Astrocyte (in vitro differentiated cells and primary cell): ENCODE data around the gene SLC35B2. TPM values are rescaled to one million over a fixed set of nuclear protein-coding genes. Genes with fewer than 3 reads are reported as not detected.

Experiments
- DNase-seq: peaks from one replicate; pipeline ENCODE4 v3.0.0-alpha.2; 2010; ENCODE audit warnings: low read depth
- FAIRE-seq: peaks from 2 replicates; lab custom pipeline; 2011; peaks lifted over from hg19 to GRCh38; lab: Jason Lieb, UNC
- H2AFZ ChIP-seq: 2 replicates; pipeline ENCODE4 v1.6.0; 2012; ENCODE audit warnings: low read depth, low read length, inconsistent platforms
- H3K27ac ChIP-seq: 2 replicates; pipeline ENCODE4 v1.5.1; 2011; ENCODE audit warnings: low read depth, low read length, inconsistent platforms
- H3K27me3 ChIP-seq: 2 replicates; pipeline ENCODE4 v1.6.0; 2011; ENCODE audit warnings: low read length, inconsistent platforms; ENCODE audit not compliant: insufficient read depth
- H3K36me3 ChIP-seq: 2 replicates; pipeline ENCODE4 v1.5.1; 2011; ENCODE audit warnings: low read length, inconsistent platforms; ENCODE audit not compliant: insufficient read depth
- H3K4me1 ChIP-seq: 2 replicates; pipeline ENCODE4 v1.5.1; 2011; ENCODE audit warnings: low read length, inconsistent platforms; ENCODE audit not compliant: insufficient read depth
- H3K4me2 ChIP-seq: 2 replicates; pipeline ENCODE4 v1.6.0; 2012; ENCODE audit warnings: low read length, inconsistent platforms
- H3K4me3 ChIP-seq: 2 replicates; pipeline ENCODE4 v1.5.1; 2011; ENCODE audit warnings: low read depth, mild to moderate bottlenecking, low read length, inconsistent platforms; ENCODE audit not compliant: insufficient read depth
- H3K79me2 ChIP-seq: 2 replicates; pipeline ENCODE4 v1.6.0; 2012; ENCODE audit warnings: mild to moderate bottlenecking, low read length, inconsistent platforms; ENCODE audit not compliant: insufficient read depth
- H3K9ac ChIP-seq: 2 replicates; pipeline ENCODE4 v1.6.0; 2012; ENCODE audit warnings: mild to moderate bottlenecking, low read length, inconsistent platforms
- H3K9me3 ChIP-seq: 2 replicates; pipeline ENCODE4 v1.5.1; 2012; ENCODE audit warnings: low read depth, mild to moderate bottlenecking, low read length, inconsistent platforms; ENCODE audit not compliant: insufficient read depth
- H4K20me1 ChIP-seq: 2 replicates; pipeline ENCODE4 v1.6.0; 2012; ENCODE audit warnings: low read length, inconsistent platforms; ENCODE audit not compliant: insufficient read depth
- H3K27ac Mint-ChIP-seq: one replicate; pipeline ENCODE4 v1.8.0; 2021; ENCODE audit warnings: mild to moderate bottlenecking, mixed read lengths; ENCODE audit not compliant: unreplicated experiment
- H3K27me3 Mint-ChIP-seq: one replicate; pipeline ENCODE4 v1.8.0; 2021; ENCODE audit warnings: low read depth, mixed read lengths; ENCODE audit not compliant: unreplicated experiment
- H3K36me3 Mint-ChIP-seq: one replicate; pipeline ENCODE4 v1.8.0; 2021; ENCODE audit warnings: low read depth, mixed read lengths; ENCODE audit not compliant: unreplicated experiment
- H3K4me1 Mint-ChIP-seq: one replicate; pipeline ENCODE4 v1.8.0; 2021; ENCODE audit warnings: low read depth, mixed read lengths; ENCODE audit not compliant: unreplicated experiment
- H3K4me3 Mint-ChIP-seq: one replicate; pipeline ENCODE4 v1.8.0; 2021; ENCODE audit warnings: mild to moderate bottlenecking, moderate library complexity, mixed read lengths; ENCODE audit not compliant: unreplicated experiment
- H3K9me3 Mint-ChIP-seq: one replicate; pipeline ENCODE4 v1.8.0; 2021; ENCODE audit warnings: mild to moderate bottlenecking, mixed read lengths; ENCODE audit not compliant: unreplicated experiment
- EZH2 ChIP-seq: IDR thresholded peaks from 2 replicates; pipeline ENCODE4 v1.6.1; 2012; ENCODE audit warnings: mild to moderate bottlenecking, low read length, inconsistent platforms; ENCODE audit not compliant: insufficient read depth
- total RNA-seq: library from RNA; stranded (reverse); gene quantifications from 2 replicates; pipeline ENCODE4 v1.2.1, GENCODE V29; 2021
- TF ChIP-seq, protein P1 (sequence below): IDR thresholded peaks from 2 replicates; pipeline ENCODE4 v1.5.1; 2011; ENCODE audit warnings: low read depth, mild to moderate bottlenecking, inconsistent platforms, low read length, moderate library complexity; ENCODE audit not compliant: insufficient read depth

SLC35B2 gene
- total RNA-seq, 1 donor from 2014 or later, result 61.8 TPM

DNA sequence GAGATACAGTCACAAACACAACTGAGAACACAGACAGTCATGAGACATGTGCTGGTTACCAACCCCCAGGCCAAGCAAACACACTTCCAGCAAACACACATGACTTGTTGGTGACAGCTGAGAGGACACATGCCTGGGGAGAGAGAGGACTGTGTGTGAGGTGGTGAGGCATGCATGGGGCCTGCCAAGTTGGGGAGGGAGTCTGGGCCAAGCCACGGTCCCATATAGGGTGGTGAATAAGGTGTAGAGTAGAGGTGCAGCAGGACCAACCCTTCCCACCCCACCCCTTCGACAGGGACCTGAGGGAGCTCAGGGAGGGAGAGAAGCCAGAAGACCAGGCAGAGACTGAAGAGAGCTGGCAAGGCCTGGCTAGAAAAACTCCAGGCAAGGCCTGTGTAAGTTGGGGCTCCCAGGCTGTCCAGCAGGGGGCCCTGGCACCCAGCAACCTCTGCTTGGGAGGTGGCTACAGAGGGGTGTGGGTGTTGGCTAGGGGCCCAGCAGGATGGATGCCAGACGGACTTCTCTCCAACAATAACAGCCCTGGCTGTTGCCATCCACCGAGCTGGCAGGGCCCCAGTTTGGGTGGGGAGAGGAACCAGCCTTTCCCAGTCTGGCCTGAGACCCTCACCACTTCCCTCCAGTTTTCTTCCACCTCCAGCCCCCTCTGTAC, 35.9 kb downstream of the SLC35B2 start:
- DNase-seq (peak; percentile 48), FAIRE-seq (no peak)
- Histone ChIP-seq H3K4me2 (peak overlapping the region; percentile 67), H2AFZ (peak overlapping the region; percentile 21), H3K4me3 (no peak overlapping the region), H3K36me3 (no peaks in the 10 kb centered on the region), H3K4me1 (peaks cover 43% of the 10 kb centered on the region), H3K27ac (no peak overlapping the region), H4K20me1 (peaks cover 16% of the 10 kb centered on the region), H3K27me3 (no peaks in the 10 kb centered on the region), H3K9ac (no peak overlapping the region), H3K9me3 (no peaks in the 10 kb centered on the region), H3K79me2 (no peaks in the 10 kb centered on the region)
- H3K4me1 Mint-ChIP-seq, result peaks cover 26% of the 10 kb centered on the region
- H3K27ac Mint-ChIP-seq, result no peak overlapping the region
- H3K4me3 Mint-ChIP-seq, result peak overlapping the region; percentile 72
- TF ChIP-seq, protein P1, sequence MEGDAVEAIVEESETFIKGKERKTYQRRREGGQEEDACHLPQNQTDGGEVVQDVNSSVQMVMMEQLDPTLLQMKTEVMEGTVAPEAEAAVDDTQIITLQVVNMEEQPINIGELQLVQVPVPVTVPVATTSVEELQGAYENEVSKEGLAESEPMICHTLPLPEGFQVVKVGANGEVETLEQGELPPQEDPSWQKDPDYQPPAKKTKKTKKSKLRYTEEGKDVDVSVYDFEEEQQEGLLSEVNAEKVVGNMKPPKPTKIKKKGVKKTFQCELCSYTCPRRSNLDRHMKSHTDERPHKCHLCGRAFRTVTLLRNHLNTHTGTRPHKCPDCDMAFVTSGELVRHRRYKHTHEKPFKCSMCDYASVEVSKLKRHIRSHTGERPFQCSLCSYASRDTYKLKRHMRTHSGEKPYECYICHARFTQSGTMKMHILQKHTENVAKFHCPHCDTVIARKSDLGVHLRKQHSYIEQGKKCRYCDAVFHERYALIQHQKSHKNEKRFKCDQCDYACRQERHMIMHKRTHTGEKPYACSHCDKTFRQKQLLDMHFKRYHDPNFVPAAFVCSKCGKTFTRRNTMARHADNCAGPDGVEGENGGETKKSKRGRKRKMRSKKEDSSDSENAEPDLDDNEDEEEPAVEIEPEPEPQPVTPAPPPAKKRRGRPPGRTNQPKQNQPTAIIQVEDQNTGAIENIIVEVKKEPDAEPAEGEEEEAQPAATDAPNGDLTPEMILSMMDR, result peak; percentile 43
- TF ChIP-seq EZH2, result no peak
- no peaks in the 10 kb centered on the region for H3K9me3 Mint-ChIP-seq
- H3K36me3 Mint-ChIP-seq, result no peaks in the 10 kb centered on the region
- H3K27me3 Mint-ChIP-seq, result peaks cover 10% of the 10 kb centered on the region

DNA sequence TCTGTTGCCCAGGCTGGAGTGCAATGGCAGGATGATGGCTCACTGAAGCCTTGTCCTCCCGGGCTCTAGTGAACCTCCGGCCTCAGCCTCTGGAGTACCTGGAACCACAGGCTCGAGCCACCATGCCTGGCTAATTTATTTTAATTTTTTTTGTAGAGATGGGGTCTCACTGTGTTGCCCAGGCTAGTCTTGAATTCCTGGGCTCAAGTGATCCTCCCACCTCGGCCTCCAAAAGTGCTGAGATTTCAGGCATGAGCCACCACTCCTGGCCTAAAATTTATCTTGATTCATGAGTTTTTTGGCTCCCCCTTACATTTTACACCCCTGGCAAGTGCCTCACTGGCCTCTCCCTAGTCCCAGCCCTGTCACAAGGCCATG, 36.4 kb downstream of the SLC35B2 start:
- peaks cover 15% of the 10 kb centered on the region for H4K20me1 ChIP-seq
- TF ChIP-seq, protein P1, result no peak
- TF ChIP-seq EZH2, result no peak
- no peak overlapping the region for H3K4me3 ChIP-seq
- peaks cover 43% of the 10 kb centered on the region for H3K4me1 ChIP-seq
- Mint-ChIP-seq H3K9me3 (no peaks in the 10 kb centered on the region), H3K4me3 (peak overlapping the region; percentile 72), H3K36me3 (no peaks in the 10 kb centered on the region), H3K27ac (no peak overlapping the region), H3K4me1 (peaks cover 26% of the 10 kb centered on the region), H3K27me3 (peaks cover 12% of the 10 kb centered on the region)
- H3K9ac ChIP-seq, result no peak overlapping the region
- no peak for DNase-seq
- H3K36me3 ChIP-seq, result no peaks in the 10 kb centered on the region
- no peak overlapping the region for H3K27ac ChIP-seq
- no peaks in the 10 kb centered on the region for H3K79me2 ChIP-seq
- no peak for FAIRE-seq
- H2AFZ ChIP-seq, result no peak overlapping the region
- H3K27me3 ChIP-seq, result no peaks in the 10 kb centered on the region
- no peaks in the 10 kb centered on the region for H3K9me3 ChIP-seq
- no peak overlapping the region for H3K4me2 ChIP-seq
